SK-N-SH (cell line): ENCODE measurements around the gene MAN1A1.

Experiments used
- MEF2A ChIP-seq: IDR thresholded peaks from 2 replicates; pipeline ENCODE4 v1.4.0; 2012; ENCODE audit warnings: low read depth, borderline replicate concordance
- TF ChIP-seq, protein P1 (sequence below): fragments of 200-600 bp; sonication (generic); IDR thresholded peaks from 2 replicates; pipeline ENCODE4 v1.6.1; 2017; ENCODE audit warnings: antibody characterized with exemption, mild to moderate bottlenecking, moderate library complexity

DNA sequence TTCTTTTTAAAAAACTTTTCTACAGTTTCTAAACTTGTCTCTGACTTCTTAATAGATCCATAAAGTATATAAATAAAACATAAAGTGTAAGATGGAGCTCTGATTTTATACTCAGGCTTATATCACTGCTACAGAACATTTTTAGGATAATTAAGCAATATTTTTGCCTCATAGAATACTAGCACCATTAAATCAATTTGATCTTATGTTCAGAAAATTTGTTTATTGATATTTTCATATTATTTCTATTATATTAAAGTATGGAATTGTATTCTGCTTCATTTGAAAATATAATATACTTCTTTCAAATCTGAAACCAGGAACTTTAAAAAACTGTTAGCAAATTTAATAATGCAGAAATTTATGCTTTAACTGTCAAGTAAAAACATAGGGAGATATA, 106.5 kb downstream of the MAN1A1 start:
- TF ChIP-seq, protein P1, sequence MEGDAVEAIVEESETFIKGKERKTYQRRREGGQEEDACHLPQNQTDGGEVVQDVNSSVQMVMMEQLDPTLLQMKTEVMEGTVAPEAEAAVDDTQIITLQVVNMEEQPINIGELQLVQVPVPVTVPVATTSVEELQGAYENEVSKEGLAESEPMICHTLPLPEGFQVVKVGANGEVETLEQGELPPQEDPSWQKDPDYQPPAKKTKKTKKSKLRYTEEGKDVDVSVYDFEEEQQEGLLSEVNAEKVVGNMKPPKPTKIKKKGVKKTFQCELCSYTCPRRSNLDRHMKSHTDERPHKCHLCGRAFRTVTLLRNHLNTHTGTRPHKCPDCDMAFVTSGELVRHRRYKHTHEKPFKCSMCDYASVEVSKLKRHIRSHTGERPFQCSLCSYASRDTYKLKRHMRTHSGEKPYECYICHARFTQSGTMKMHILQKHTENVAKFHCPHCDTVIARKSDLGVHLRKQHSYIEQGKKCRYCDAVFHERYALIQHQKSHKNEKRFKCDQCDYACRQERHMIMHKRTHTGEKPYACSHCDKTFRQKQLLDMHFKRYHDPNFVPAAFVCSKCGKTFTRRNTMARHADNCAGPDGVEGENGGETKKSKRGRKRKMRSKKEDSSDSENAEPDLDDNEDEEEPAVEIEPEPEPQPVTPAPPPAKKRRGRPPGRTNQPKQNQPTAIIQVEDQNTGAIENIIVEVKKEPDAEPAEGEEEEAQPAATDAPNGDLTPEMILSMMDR = no peak
- TF ChIP-seq MEF2A = no peak
